PC-9 (cell line): ENCODE data around the gene IGF2BP1.

Experiments used
- EZH2 ChIP-seq: fragments of 200-600 bp; sonication (generic); IDR thresholded peaks from 2 replicates; pipeline ENCODE4 v1.8.0; 2017; ENCODE audit warnings: antibody characterized with exemption, low read depth
- TF ChIP-seq, protein P1 (sequence below): fragments of 200-600 bp; sonication (generic); conservative IDR thresholded peaks from 2 replicates; pipeline ENCODE4 v1.6.1; 2017; ENCODE audit warnings: mixed run types, antibody characterized with exemption, mild to moderate bottlenecking, moderate library complexity

DNA sequence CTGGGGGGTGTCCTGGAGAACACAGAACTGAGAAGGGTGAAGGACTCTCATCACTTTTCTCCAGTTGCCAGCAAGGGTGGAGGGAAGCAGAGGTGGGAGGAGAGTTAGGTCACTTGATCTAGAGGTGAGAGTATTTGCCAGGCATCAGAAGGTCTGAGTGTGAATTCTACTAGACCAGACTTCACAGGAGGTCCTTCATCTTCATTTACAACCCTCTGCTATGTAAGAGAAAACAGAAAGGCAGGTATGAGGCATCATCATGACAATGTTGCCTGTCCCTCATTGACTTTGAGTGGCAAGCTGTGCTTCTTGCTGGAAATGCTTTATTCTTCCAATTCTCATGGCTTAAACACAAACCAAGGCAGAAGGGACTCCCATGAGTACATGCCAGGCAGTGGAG, 89.5 kb downstream of the IGF2BP1 start:
- TF ChIP-seq, protein P1, sequence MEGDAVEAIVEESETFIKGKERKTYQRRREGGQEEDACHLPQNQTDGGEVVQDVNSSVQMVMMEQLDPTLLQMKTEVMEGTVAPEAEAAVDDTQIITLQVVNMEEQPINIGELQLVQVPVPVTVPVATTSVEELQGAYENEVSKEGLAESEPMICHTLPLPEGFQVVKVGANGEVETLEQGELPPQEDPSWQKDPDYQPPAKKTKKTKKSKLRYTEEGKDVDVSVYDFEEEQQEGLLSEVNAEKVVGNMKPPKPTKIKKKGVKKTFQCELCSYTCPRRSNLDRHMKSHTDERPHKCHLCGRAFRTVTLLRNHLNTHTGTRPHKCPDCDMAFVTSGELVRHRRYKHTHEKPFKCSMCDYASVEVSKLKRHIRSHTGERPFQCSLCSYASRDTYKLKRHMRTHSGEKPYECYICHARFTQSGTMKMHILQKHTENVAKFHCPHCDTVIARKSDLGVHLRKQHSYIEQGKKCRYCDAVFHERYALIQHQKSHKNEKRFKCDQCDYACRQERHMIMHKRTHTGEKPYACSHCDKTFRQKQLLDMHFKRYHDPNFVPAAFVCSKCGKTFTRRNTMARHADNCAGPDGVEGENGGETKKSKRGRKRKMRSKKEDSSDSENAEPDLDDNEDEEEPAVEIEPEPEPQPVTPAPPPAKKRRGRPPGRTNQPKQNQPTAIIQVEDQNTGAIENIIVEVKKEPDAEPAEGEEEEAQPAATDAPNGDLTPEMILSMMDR = no peak
- TF ChIP-seq EZH2 = no peak
